NCI-H2171 treated with DMSO at 0.1 percent for 48 hours (cell line): ENCODE measurements around the gene LRRC4C.

Experiments used
- DNase-seq: peaks from one replicate; lab custom pipeline; 2025; lab: John Stamatoyannopoulos, UW

Gene LRRC4C

GRCh38 chr11:40467771-40468170, 991.7 kb downstream of the LRRC4C start:
- no peak for DNase-seq

GRCh38 chr11:40445391-40445790, 1014.1 kb downstream of the LRRC4C start:
- DNase-seq = no peak

GRCh38 chr11:40444151-40444550, 1015.3 kb downstream of the LRRC4C start:
- no peak for DNase-seq

GRCh38 chr11:40435344-40435743, 1024.1 kb downstream of the LRRC4C start:
- DNase-seq = no peak

GRCh38 chr11:40434926-40435325, 1024.5 kb downstream of the LRRC4C start:
- DNase-seq = no peak

- DNase-seq = no peak
Measured at GRCh38 chr11:40432358-40432757, 1027.1 kb downstream of the LRRC4C start.

- DNase-seq = no peak
Measured at GRCh38 chr11:40425168-40425567, 1034.3 kb downstream of the LRRC4C start.

GRCh38 chr11:40421208-40421981, 1038.1 kb downstream of the LRRC4C start:
- no peak for DNase-seq

GRCh38 chr11:40417627-40418026, 1041.8 kb downstream of the LRRC4C start:
- DNase-seq = no peak

- no peak for DNase-seq
Measured at GRCh38 chr11:40407355-40407754, 1052.1 kb downstream of the LRRC4C start.

- no peak for DNase-seq
Measured at GRCh38 chr11:40405614-40406013, 1053.8 kb downstream of the LRRC4C start.

- no peak for DNase-seq
Measured at GRCh38 chr11:40403321-40403720, 1056.1 kb downstream of the LRRC4C start.

- DNase-seq = no peak
Measured at GRCh38 chr11:40401132-40401853, 1058.2 kb downstream of the LRRC4C start.

- no peak for DNase-seq
Measured at GRCh38 chr11:40397141-40397540, 1062.3 kb downstream of the LRRC4C start.

- no peak for DNase-seq
Measured at GRCh38 chr11:40393511-40393910, 1065.9 kb downstream of the LRRC4C start.

GRCh38 chr11:40391679-40392078, 1067.8 kb downstream of the LRRC4C start:
- DNase-seq = no peak

- DNase-seq = no peak
Measured at GRCh38 chr11:40388097-40388818, 1071.2 kb downstream of the LRRC4C start.

GRCh38 chr11:40387240-40387980, 1072.0 kb downstream of the LRRC4C start:
- no peak for DNase-seq

- DNase-seq = no peak
Measured at GRCh38 chr11:40384991-40385390, 1074.5 kb downstream of the LRRC4C start.

GRCh38 chr11:40381481-40381880, 1078.0 kb downstream of the LRRC4C start:
- no peak for DNase-seq

- no peak for DNase-seq
Measured at GRCh38 chr11:40380835-40381234, 1078.6 kb downstream of the LRRC4C start.

- DNase-seq = no peak
Measured at GRCh38 chr11:40376331-40376730, 1083.1 kb downstream of the LRRC4C start.
